Measurements from ENCODE around the gene ARSG.
A peak's percentile ranks its signal among the peaks of the same experiment; 100 is the strongest.

Gene ARSG

DNA sequence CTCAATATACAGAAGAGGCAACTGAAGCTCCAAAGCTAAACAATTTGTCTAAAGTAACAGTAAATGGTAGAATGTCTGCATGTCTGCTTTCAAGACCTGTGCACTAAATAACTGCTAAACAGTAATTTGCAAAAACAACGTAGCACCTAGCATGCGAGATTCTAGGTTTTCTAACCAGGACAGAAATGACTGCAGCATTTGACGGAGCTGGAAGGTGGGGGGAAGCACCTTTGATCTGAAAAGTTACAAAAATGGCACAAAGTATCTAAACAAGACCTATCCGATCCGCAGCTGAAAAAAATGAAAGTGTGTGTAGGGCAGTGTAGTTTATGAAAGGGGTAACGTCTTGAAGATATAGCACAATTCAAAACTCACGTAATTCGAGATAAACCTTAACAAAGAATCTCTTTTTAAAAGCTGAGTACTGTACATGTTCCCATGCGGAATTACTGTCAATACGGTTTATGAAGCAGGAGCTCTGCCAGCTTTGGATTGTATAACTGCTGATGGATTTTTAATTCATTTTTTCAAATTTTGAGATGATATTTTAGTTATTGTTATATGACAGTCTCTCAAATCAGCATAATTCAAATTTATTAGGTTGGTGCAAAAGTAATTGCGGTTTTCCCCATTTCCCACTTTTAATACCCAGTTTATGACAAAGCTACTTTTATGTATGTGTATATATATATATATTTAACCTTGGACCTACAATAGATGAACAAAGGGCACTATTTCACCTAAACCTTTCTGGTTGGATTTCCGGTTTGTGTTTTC, 167.2 kb downstream of the ARSG start:
- in situ Hi-C loops (cut with HindIII; ENCODE audit: low pct_unique_long_range_greater_than_20kb, low sequenced_read_pairs): no loop called here
- DNase-seq (ENCODE audit: low read depth in 1 of 2, low spot score in 1 of 2): no peak
- TF ChIP-seq JUND (IDR thresholded peaks at IDR 0.05; ENCODE audit: low read depth): no peak

DNA sequence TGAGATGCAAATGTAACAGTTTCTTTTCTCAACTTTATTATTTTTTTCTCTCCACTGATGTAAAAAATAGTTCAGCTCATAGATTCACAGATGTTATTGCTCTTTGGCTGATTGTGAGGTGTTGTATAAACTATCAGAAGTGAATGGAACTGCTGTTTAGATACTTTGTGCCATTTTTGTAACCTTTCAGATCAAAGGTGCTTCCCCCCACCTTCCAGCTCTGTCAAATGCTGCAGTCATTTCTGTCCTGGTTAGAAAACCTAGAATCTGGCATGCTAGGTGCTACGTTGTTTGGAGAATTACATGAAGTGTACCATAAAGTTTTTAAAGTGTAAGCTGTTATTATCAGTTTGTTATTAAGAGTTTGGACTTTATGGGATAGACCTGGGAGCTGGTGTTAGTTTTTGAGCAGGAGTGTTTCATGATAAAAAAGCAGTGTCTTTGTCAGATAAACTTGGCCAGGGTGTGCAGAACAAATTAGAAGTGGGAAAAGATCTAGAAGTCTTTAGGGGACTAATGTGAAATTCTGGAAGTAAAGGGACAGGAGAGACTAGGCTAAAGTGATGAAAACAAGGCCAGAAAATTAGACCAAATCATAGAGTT, 167.8 kb downstream of the ARSG start:
- no peak for TF ChIP-seq JUND (IDR thresholded peaks at IDR 0.05; ENCODE audit: low read depth)
- no peak for DNase-seq (ENCODE audit: low read depth in 1 of 2, low spot score in 1 of 2)
- in situ Hi-C loops (cut with HindIII; ENCODE audit: low pct_unique_long_range_greater_than_20kb, low sequenced_read_pairs): no loop called here

DNA sequence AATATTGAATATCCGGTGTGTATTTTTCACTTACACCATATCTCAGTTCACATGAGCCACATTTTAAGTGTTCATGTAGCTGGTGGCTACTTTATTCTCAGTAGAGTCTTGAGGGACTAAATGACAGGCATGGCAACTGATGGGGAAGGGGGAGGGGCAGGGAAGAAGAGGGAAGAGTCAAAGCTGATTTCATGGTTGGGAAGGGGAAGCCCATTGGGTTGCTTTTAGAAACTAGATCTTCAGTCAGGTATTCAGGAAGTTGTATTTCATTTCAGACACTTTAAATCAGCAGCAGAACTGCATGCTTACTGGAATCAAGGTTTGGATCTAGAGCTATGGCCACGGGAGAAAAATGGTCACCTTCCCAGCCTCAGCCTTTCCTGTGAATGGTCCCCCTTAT, 168.9 kb downstream of the ARSG start:
- TF ChIP-seq JUND (IDR thresholded peaks at IDR 0.05; ENCODE audit: low read depth): no peak
- in situ Hi-C loops (cut with HindIII; ENCODE audit: low pct_unique_long_range_greater_than_20kb, low sequenced_read_pairs): no loop called here
- DNase-seq (ENCODE audit: low read depth in 1 of 2, low spot score in 1 of 2): no peak

DNA sequence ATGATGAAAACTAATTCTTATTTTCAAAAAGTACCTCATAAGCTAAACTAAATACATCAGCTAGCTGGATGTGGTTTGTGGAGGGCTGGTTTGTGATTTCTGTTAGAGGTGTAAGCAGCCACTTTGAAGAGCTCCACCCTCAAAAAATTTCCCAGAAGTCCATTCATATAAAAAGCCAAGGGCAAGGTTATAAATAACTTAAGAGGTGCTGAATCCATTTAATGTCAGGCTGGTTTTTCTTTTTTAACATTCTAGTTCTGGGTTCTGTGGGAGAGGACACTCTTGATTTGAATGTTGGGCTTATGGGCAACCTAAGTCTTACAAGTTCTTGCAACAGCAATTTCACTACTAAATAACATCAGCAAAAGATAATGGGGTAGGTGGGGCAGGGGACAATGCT, 169.4 kb downstream of the ARSG start:
- TF ChIP-seq JUND (IDR thresholded peaks at IDR 0.05; ENCODE audit: low read depth): no peak
- in situ Hi-C loops (cut with HindIII; ENCODE audit: low pct_unique_long_range_greater_than_20kb, low sequenced_read_pairs): no loop called here
- DNase-seq (ENCODE audit: low read depth in 1 of 2, low spot score in 1 of 2): no peak

DNA sequence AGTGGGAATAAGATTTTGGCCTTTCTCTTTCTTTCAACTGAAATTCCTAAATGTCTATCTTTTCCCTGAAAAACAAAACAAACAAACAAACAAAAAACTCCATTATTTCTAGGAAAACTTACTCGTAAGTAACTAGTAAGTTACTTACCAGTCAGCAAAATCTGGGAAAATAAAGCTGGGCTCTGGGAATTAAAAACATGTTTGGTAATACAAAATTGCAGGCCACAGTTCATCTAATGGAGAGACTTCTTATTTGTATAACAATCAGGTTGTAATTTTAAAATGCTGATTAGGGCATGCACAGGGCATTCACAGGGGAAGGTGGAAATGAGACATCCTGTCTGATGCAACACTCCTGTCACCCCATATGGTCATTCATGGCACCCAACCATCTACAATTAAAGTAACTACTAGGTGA, 169.8 kb downstream of the ARSG start:
- no peak for DNase-seq (ENCODE audit: low read depth in 1 of 2, low spot score in 1 of 2)
- in situ Hi-C loops (cut with HindIII; ENCODE audit: low pct_unique_long_range_greater_than_20kb, low sequenced_read_pairs): no loop called here
- no peak for TF ChIP-seq JUND (IDR thresholded peaks at IDR 0.05; ENCODE audit: low read depth)

DNA sequence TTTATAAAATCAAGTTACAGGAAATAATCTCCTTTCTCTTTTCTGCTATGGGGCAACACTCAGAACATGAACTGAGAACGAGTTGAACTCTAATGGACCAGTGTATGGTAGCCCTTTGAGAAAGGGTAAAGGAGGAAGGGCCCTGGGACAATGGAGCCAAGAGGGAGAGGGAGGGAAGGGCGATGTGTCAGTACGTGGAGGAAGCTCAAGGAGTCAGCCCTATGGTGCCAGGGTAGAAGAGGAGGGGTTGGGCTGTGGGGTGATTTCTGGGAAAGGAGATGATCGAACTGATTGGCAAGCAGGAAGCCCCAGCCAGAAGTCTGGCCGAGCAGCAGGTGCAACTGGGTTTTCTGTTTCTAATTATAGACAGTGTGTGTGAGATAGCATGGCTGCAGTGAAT, 170.3 kb downstream of the ARSG start:
- peak in 1 of 2 experiments; percentile 42 for DNase-seq (ENCODE audit: low read depth in 1 of 2, low spot score in 1 of 2)
- in situ Hi-C loops (cut with HindIII; ENCODE audit: low pct_unique_long_range_greater_than_20kb, low sequenced_read_pairs): no loop called here
- TF ChIP-seq JUND (IDR thresholded peaks at IDR 0.05; ENCODE audit: low read depth): no peak

DNA sequence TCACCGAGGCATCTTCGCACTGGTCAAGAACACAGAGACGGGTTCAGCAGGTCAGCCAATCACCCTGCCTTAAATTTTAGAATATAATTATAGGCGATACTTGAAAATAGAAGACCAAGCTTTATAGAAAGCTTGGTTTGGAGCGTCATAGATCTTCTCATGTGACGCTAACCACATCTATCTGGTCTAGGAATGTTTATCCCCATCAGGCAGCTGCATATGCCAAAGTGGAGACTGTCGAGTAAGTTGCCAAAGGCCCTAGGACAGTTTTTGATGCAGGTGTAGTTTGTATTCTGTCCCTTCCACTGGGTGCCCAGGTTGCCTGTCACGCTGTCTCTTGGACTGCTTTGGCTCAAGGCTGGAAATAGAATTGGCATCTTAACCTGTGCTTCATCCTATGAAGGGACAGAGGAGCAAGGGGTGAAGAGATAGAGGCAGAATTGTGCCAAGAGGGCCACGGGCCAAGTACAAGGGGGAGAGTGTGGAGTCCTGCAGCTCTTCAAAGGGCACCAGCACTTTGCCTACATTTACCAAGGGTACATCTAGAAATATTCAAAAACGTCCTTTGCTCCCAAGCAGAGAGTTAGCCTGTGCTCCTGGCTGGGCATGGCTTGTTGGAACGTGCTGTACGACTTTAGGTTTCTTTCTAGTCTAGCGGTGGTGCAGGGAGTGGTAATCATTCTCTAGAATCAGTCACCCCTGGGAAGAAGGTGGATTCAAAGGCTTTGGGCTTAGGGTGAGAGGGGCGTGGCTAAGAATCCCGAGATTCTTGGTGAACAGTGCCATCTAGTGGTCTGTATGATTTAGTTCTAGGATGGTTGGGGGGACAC, 171.3 kb downstream of the ARSG start:
- no peak for TF ChIP-seq JUND (IDR thresholded peaks at IDR 0.05; ENCODE audit: low read depth)
- in situ Hi-C loops (cut with HindIII; ENCODE audit: low pct_unique_long_range_greater_than_20kb, low sequenced_read_pairs): no loop called here
- DNase-seq (ENCODE audit: low read depth in 1 of 2, low spot score in 1 of 2): peak; percentile 31 to 95

DNA sequence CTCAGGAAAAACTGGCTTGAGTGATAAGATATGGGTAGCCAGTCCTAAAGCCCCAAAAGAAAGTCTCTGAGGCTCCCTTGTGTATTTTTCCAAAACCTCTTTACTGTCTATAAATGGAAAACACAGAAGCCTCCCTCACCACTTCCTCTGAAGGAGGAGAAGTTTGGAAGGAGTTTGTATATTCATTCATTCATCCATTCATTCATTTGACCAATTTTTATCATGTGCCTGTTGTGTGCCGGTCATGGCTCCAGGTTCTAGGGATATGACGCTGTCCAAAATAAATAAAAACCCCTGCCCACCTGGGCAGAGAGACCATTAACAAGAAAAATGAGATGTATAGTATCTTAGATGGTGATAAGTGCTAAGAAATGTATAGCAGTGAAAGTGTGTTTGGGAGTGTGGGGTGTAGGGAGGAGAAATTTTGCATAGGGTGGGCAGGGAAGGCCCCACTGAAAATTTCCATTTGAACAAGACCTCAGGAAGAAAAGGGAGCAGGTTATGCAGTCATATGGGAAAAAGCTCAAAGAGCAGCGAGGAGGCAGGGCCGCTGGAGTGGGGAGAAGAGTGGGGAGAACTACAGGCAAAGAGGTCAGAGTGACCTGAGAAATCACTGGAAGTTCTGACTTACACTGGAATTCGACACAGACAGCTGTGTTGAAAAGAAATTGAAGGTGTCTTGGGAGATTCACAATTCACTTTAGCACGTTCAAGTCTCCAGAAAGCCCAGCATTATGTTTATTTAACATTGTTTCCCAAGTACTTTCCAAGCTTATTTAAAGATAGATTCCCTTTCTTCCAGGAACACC, 172.1 kb downstream of the ARSG start:
- DNase-seq (ENCODE audit: low read depth in 1 of 2, low spot score in 1 of 2): peak in 1 of 2 experiments; percentile 67
- in situ Hi-C loops (cut with HindIII; ENCODE audit: low pct_unique_long_range_greater_than_20kb, low sequenced_read_pairs): no loop called here
- TF ChIP-seq JUND (IDR thresholded peaks at IDR 0.05; ENCODE audit: low read depth): no peak

DNA sequence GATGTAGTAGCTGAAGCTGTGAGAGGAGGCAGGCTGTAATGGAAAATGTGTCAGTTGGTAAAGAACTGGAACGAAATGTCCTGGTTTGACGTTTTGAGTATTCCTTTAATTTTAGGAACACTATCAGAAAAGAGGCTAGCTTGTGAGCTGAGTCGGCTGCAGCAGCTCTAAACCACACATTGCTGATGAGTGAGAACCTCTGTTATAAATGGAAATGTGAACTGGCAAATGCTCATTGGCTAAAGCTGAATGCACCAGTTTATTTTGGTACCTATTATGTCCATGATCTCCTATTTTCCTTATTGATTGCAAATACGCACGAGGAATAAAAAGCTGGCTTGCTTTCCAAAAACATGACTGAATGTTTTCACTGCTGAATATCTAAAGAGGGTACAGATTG, 177.0 kb downstream of the ARSG start:
- no peak for TF ChIP-seq JUND (IDR thresholded peaks at IDR 0.05; ENCODE audit: low read depth)
- no peak for DNase-seq (ENCODE audit: low read depth in 1 of 2, low spot score in 1 of 2)
- in situ Hi-C loops (cut with HindIII; ENCODE audit: low pct_unique_long_range_greater_than_20kb, low sequenced_read_pairs): no loop called here

DNA sequence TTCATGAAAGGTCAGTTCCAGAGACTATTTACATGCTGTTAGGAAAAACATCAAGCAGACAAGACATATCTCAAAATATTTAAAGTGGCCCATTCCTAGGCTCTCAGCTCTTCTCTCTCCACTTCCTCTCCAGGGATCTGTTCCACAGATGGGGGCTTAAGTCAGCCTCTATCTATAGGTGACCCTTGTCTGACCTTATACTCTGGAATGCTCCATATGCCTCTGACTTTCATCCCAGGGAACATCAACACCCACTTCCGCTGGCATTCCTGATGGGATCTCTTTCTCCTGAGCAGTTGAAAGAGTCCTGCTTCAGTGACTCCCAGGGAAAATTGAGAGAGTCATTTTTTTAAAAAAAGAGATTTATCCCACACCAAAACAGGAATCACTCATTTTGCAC, 177.5 kb downstream of the ARSG start:
- in situ Hi-C loops (cut with HindIII; ENCODE audit: low pct_unique_long_range_greater_than_20kb, low sequenced_read_pairs): no loop called here
- TF ChIP-seq JUND (IDR thresholded peaks at IDR 0.05; ENCODE audit: low read depth): no peak
- no peak for DNase-seq (ENCODE audit: low read depth in 1 of 2, low spot score in 1 of 2)
